GM10248 (cell line): ENCODE data around the gene MAP1LC3A.

Source experiments
- CTCF ChIA-PET: fragments of 300-600 bp; sonication (Branson Sonifier 250); formaldehyde crosslinking; extraction: SDS; loops from one replicate; lab custom pipeline; 2021; ENCODE audit warnings: antibody characterized with exemption; lab: Yijun Ruan, JAX
- POLR2A ChIA-PET: fragments of 350-650 bp; sonication (Branson Sonifier 250); formaldehyde crosslinking; extraction: SDS; loops from one replicate; lab custom pipeline; 2020; ENCODE audit warnings: antibody characterized with exemption; lab: Yijun Ruan, JAX
- DNase-seq: peaks from one replicate; pipeline ENCODE4 v3.0.0; 2012; ENCODE audit errors: extremely low spot score
- TF ChIP-seq, protein P1 (sequence below): IDR thresholded peaks from 2 replicates; pipeline ENCODE4 v1.5.1; 2012; ENCODE audit warnings: mild to moderate bottlenecking, low read depth; ENCODE audit errors: extremely low read depth, missing control alignments, control extremely low read depth

The MAP1LC3A gene

GRCh38 chr20:34575271-34575670, 16.8 kb downstream of the MAP1LC3A start:
- DNase-seq, result no peak
- CTCF ChIA-PET, result interaction anchor here (0.6 to 1.5 kb wide), 3 partner anchors 9 to 22 kb away, joined by 3 read pairs; no protein-coding TSS in a partner anchor
- POLR2A ChIA-PET, result no interaction called here
- TF ChIP-seq, protein P1, sequence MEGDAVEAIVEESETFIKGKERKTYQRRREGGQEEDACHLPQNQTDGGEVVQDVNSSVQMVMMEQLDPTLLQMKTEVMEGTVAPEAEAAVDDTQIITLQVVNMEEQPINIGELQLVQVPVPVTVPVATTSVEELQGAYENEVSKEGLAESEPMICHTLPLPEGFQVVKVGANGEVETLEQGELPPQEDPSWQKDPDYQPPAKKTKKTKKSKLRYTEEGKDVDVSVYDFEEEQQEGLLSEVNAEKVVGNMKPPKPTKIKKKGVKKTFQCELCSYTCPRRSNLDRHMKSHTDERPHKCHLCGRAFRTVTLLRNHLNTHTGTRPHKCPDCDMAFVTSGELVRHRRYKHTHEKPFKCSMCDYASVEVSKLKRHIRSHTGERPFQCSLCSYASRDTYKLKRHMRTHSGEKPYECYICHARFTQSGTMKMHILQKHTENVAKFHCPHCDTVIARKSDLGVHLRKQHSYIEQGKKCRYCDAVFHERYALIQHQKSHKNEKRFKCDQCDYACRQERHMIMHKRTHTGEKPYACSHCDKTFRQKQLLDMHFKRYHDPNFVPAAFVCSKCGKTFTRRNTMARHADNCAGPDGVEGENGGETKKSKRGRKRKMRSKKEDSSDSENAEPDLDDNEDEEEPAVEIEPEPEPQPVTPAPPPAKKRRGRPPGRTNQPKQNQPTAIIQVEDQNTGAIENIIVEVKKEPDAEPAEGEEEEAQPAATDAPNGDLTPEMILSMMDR, result no peak

GRCh38 chr20:34575756-34576155, 17.2 kb downstream of the MAP1LC3A start:
- TF ChIP-seq, protein P1, result no peak
- POLR2A ChIA-PET, result no interaction called here
- DNase-seq, result no peak
- CTCF ChIA-PET, result interaction anchor here (0.6 to 1.0 kb wide), 2 partner anchors 8 to 14 kb away, joined by 3 read pairs; no protein-coding TSS in a partner anchor

DNA sequence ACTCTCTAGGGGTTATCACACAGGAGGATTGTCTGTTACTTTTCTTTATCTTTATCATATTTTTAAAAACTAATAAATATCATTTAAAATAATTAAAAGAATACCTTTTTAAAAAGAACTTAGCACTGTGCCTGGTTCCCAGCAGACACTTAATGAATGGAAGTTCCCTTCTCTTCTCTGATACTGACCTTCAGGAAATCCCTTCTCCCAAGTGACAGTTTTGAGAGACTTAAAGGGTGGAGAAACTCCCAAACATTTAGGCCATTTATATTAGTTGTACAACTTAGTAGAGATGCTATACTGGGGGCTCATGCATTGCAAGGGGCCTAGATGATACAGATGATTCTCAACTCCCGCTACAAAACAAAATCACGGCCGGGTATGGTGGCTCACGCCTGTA, 18.5 kb downstream of the MAP1LC3A start:
- CTCF ChIA-PET, result no interaction called here
- POLR2A ChIA-PET, result no interaction called here
- TF ChIP-seq, protein P1, result no peak
- DNase-seq, result no peak

GRCh38 chr20:34578025-34578424, 19.5 kb downstream of the MAP1LC3A start:
- ChIA-PET POLR2A (no interaction called here), CTCF (interaction anchor here (0.7 to 1.5 kb wide), 2 partner anchors 9 to 45 kb away, joined by 3 read pairs; no protein-coding TSS in a partner anchor)
- no peak for DNase-seq
- TF ChIP-seq, protein P1, result no peak

DNA sequence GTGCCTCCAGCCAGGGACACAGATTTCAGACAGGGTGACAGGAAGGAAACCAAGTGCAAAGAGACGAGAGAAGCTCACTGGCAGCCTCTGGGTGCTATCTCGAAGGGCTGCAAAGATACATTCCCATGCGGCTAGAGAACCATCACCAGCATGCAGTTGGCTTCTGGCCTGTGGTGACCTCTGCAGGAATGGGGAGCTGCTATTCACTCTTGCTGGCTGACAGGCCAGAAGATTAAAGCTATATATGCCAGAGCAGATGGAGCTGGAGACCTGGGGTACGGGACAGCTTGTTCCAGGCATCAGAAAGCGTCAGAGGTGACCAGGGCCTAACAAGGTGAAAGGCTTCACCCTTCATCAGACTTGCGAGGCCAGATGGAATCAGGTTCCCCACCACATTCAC, 20.0 kb downstream of the MAP1LC3A start:
- TF ChIP-seq, protein P1, result no peak
- POLR2A ChIA-PET, result no interaction called here
- CTCF ChIA-PET, result interaction anchor here (0.8 to 1.6 kb wide), 4 partner anchors 9 to 191 kb away, joined by 3 to 6 read pairs (median 3); no protein-coding TSS in a partner anchor
- no peak for DNase-seq

- CTCF ChIA-PET, result interaction anchor here (0.8 to 2.0 kb wide), 5 partner anchors 8 to 190 kb away, joined by 3 to 12 read pairs (median 3); no protein-coding TSS in a partner anchor
- DNase-seq, result no peak
- TF ChIP-seq, protein P1, result no peak
- POLR2A ChIA-PET, result interaction anchor here (0.6 kb wide), 1 partner anchor 778 kb away, joined by 3 read pairs; no protein-coding TSS in a partner anchor
These were observed 20.9 kb downstream of the MAP1LC3A start for GRCh38 chr20:34579191-34579978.
